ENCODE measurements around the gene HAT1. TPM values are rescaled to one million over a fixed set of nuclear protein-coding genes. Genes with fewer than 3 reads are reported as not detected.

The HAT1 gene
- total RNA-seq, 1 experiment from 2014 or later = 60.4 TPM

- H3K4me3 ChIP-seq (ENCODE audit: insufficient read depth, low read depth, low read length) = no peak overlapping the region
- H3K27me3 ChIP-seq (ENCODE audit: control insufficient read depth, insufficient read depth, low read length) = no peaks in the 10 kb centered on the region
- no peak for DNase-seq
- H3K36me3 ChIP-seq (replicated peaks; ENCODE audit: control insufficient read depth, insufficient read depth, low read length) = no peaks in the 10 kb centered on the region; the same call in 1 of the 2 replicates
Measured at GRCh38 chr2:171943869-171944268, 21.6 kb downstream of the HAT1 start.

- DNase-seq = no peak
- no peaks in the 10 kb centered on the region for H3K27me3 ChIP-seq (ENCODE audit: control insufficient read depth, insufficient read depth, low read length)
- H3K36me3 ChIP-seq (replicated peaks; ENCODE audit: control insufficient read depth, insufficient read depth, low read length) = peaks cover 1% of the 10 kb centered on the region; the same call in 1 of the 2 replicates
- H3K4me3 ChIP-seq (ENCODE audit: insufficient read depth, low read depth, low read length) = no peak overlapping the region
Measured at GRCh38 chr2:171952276-171952675, 30.0 kb downstream of the HAT1 start.

- no peaks in the 10 kb centered on the region for H3K27me3 ChIP-seq (ENCODE audit: control insufficient read depth, insufficient read depth, low read length)
- no peak for DNase-seq
- H3K4me3 ChIP-seq (ENCODE audit: insufficient read depth, low read depth, low read length) = no peak overlapping the region
- H3K36me3 ChIP-seq (replicated peaks; ENCODE audit: control insufficient read depth, insufficient read depth, low read length) = peaks cover 1% of the 10 kb centered on the region; the same call in 1 of the 2 replicates
Measured at GRCh38 chr2:171952748-171953147, 30.5 kb downstream of the HAT1 start.

GRCh38 chr2:171956135-171956825, 34.0 kb downstream of the HAT1 start:
- H3K4me3 ChIP-seq (ENCODE audit: insufficient read depth, low read depth, low read length) = no peak overlapping the region
- no peak for DNase-seq
- no peaks in the 10 kb centered on the region for H3K27me3 ChIP-seq (ENCODE audit: control insufficient read depth, insufficient read depth, low read length)
- peaks cover 1% of the 10 kb centered on the region; the same call in 1 of the 2 replicates for H3K36me3 ChIP-seq (replicated peaks; ENCODE audit: control insufficient read depth, insufficient read depth, low read length)

- Histone ChIP-seq H3K27me3 (ENCODE audit: control insufficient read depth, insufficient read depth, low read length) (no peaks in the 10 kb centered on the region), H3K4me3 (ENCODE audit: insufficient read depth, low read depth, low read length) (no peak overlapping the region), H3K36me3 (replicated peaks; ENCODE audit: control insufficient read depth, insufficient read depth, low read length) (peaks cover 1% of the 10 kb centered on the region; the same call in 1 of the 2 replicates)
- DNase-seq = peak; percentile 6
Measured at GRCh38 chr2:171957061-171957460, 34.8 kb downstream of the HAT1 start.

GRCh38 chr2:171958475-171958874, 36.2 kb downstream of the HAT1 start:
- H3K4me3 ChIP-seq (ENCODE audit: insufficient read depth, low read depth, low read length) = no peak overlapping the region
- H3K36me3 ChIP-seq (replicated peaks; ENCODE audit: control insufficient read depth, insufficient read depth, low read length) = no peaks in the 10 kb centered on the region
- no peak for DNase-seq
- no peaks in the 10 kb centered on the region for H3K27me3 ChIP-seq (ENCODE audit: control insufficient read depth, insufficient read depth, low read length)

GRCh38 chr2:171959998-171960397, 37.7 kb downstream of the HAT1 start:
- Histone ChIP-seq H3K36me3 (replicated peaks; ENCODE audit: control insufficient read depth, insufficient read depth, low read length) (no peaks in the 10 kb centered on the region), H3K27me3 (ENCODE audit: control insufficient read depth, insufficient read depth, low read length) (no peaks in the 10 kb centered on the region), H3K4me3 (ENCODE audit: insufficient read depth, low read depth, low read length) (no peak overlapping the region)
- no peak for DNase-seq

- H3K4me3 ChIP-seq (ENCODE audit: insufficient read depth, low read depth, low read length) = no peak overlapping the region
Measured at GRCh38 chr2:171960570-171960969, 38.3 kb downstream of the HAT1 start.

GRCh38 chr2:171963198-171963597, 40.9 kb downstream of the HAT1 start:
- Histone ChIP-seq H3K36me3 (replicated peaks; ENCODE audit: control insufficient read depth, insufficient read depth, low read length) (no peaks in the 10 kb centered on the region; the same call in 1 of the 2 replicates), H3K27me3 (ENCODE audit: control insufficient read depth, insufficient read depth, low read length) (no peaks in the 10 kb centered on the region), H3K4me3 (ENCODE audit: insufficient read depth, low read depth, low read length) (no peak overlapping the region)
- DNase-seq = no peak

More at GRCh38 chr2:171960570-171960969, 38.3 kb downstream of the HAT1 start:
- H3K27me3 ChIP-seq (ENCODE audit: control insufficient read depth, insufficient read depth, low read length) = no peaks in the 10 kb centered on the region
- no peak for DNase-seq
- H3K36me3 ChIP-seq (replicated peaks; ENCODE audit: control insufficient read depth, insufficient read depth, low read length) = no peaks in the 10 kb centered on the region; the same call in 1 of the 2 replicates

GRCh38 chr2:171964308-171964707, 42.0 kb downstream of the HAT1 start:
- Histone ChIP-seq H3K27me3 (ENCODE audit: control insufficient read depth, insufficient read depth, low read length) (no peaks in the 10 kb centered on the region), H3K4me3 (ENCODE audit: insufficient read depth, low read depth, low read length) (no peak overlapping the region), H3K36me3 (replicated peaks; ENCODE audit: control insufficient read depth, insufficient read depth, low read length) (no peaks in the 10 kb centered on the region; the same call in 1 of the 2 replicates)
- DNase-seq = no peak

GRCh38 chr2:171965238-171965637, 43.0 kb downstream of the HAT1 start:
- no peak overlapping the region for H3K4me3 ChIP-seq (ENCODE audit: insufficient read depth, low read depth, low read length)
- no peak for DNase-seq
- no peaks in the 10 kb centered on the region for H3K27me3 ChIP-seq (ENCODE audit: control insufficient read depth, insufficient read depth, low read length)
- no peaks in the 10 kb centered on the region; the same call in 1 of the 2 replicates for H3K36me3 ChIP-seq (replicated peaks; ENCODE audit: control insufficient read depth, insufficient read depth, low read length)

GRCh38 chr2:171965661-171966060, 43.4 kb downstream of the HAT1 start:
- DNase-seq = no peak
- Histone ChIP-seq H3K36me3 (replicated peaks; ENCODE audit: control insufficient read depth, insufficient read depth, low read length) (no peaks in the 10 kb centered on the region; the same call in 1 of the 2 replicates), H3K27me3 (ENCODE audit: control insufficient read depth, insufficient read depth, low read length) (no peaks in the 10 kb centered on the region), H3K4me3 (ENCODE audit: insufficient read depth, low read depth, low read length) (no peak overlapping the region)

GRCh38 chr2:171966235-171966634, 44.0 kb downstream of the HAT1 start:
- no peak for DNase-seq

GRCh38 chr2:171966688-171967087, 44.4 kb downstream of the HAT1 start:
- H3K27me3 ChIP-seq (ENCODE audit: control insufficient read depth, insufficient read depth, low read length) = no peaks in the 10 kb centered on the region
- H3K4me3 ChIP-seq (ENCODE audit: insufficient read depth, low read depth, low read length) = no peak overlapping the region
- DNase-seq = no peak
- H3K36me3 ChIP-seq (replicated peaks; ENCODE audit: control insufficient read depth, insufficient read depth, low read length) = no peaks in the 10 kb centered on the region; the same call in 1 of the 2 replicates

More at GRCh38 chr2:171966235-171966634, 44.0 kb downstream of the HAT1 start:
- no peaks in the 10 kb centered on the region; the same call in 1 of the 2 replicates for H3K36me3 ChIP-seq (replicated peaks; ENCODE audit: control insufficient read depth, insufficient read depth, low read length)
- no peak overlapping the region for H3K4me3 ChIP-seq (ENCODE audit: insufficient read depth, low read depth, low read length)
- H3K27me3 ChIP-seq (ENCODE audit: control insufficient read depth, insufficient read depth, low read length) = no peaks in the 10 kb centered on the region

- no peak for DNase-seq
- Histone ChIP-seq H3K36me3 (replicated peaks; ENCODE audit: control insufficient read depth, insufficient read depth, low read length) (peaks cover 2% of the 10 kb centered on the region), H3K27me3 (ENCODE audit: control insufficient read depth, insufficient read depth, low read length) (no peaks in the 10 kb centered on the region), H3K4me3 (ENCODE audit: insufficient read depth, low read depth, low read length) (no peak overlapping the region)
Measured at GRCh38 chr2:171968509-171968908, 46.2 kb downstream of the HAT1 start.
